ENCODE measurements around the gene LIN9. TPM values are rescaled to one million over a fixed set of nuclear protein-coding genes. Genes with fewer than 3 reads are reported as not detected.

The LIN9 gene
- total RNA-seq, 2 donors from 2014 or later, result 11.3 to 13.2 TPM

- Mint-ChIP-seq H3K36me3 (ENCODE audit: insufficient read depth in 2 of 2) (peaks cover 3 to 7% of the 10 kb centered on the region in 2 donors), H3K27me3 (ENCODE audit: low read depth) (no peaks in the 10 kb centered on the region), H3K9me3 (peaks cover 4 to 8% of the 10 kb centered on the region in 2 donors), H3K27ac (peak overlapping the region; percentile 19), H3K4me3 (peak overlapping the region in 1 of 2 donors; percentile 34), H3K4me1 (ENCODE audit: low read depth) (peaks cover 19% of the 10 kb centered on the region)
- DNase-seq, result no peak
- ATAC-seq (replicated peaks in 1 of 2), result peak in 1 of 2 donors; percentile 61
These were observed 28.4 kb upstream of the LIN9 start for GRCh38 chr1:226337276-226337875.

GRCh38 chr1:226335661-226336060 is 26.7 kb upstream of the LIN9 start:
- no peaks in the 10 kb centered on the region for H3K27me3 Mint-ChIP-seq (ENCODE audit: low read depth)
- no peak for ATAC-seq (replicated peaks in 1 of 2)

GRCh38 chr1:226332947-226333346 is 24.0 kb upstream of the LIN9 start:
- H3K27me3 Mint-ChIP-seq (ENCODE audit: low read depth), result no peaks in the 10 kb centered on the region
- H3K4me1 Mint-ChIP-seq (ENCODE audit: low read depth), result peaks cover 17% of the 10 kb centered on the region
- DNase-seq (no peak), ATAC-seq (replicated peaks in 1 of 2) (no peak)
- H3K27ac Mint-ChIP-seq, result no peak overlapping the region
- H3K9me3 Mint-ChIP-seq, result no peaks in the 10 kb centered on the region
- peak overlapping the region; percentile 58 to 68 for H3K4me3 Mint-ChIP-seq
- no peaks in the 10 kb centered on the region for H3K36me3 Mint-ChIP-seq (ENCODE audit: insufficient read depth in 2 of 2)

More at GRCh38 chr1:226335661-226336060, 26.7 kb upstream of the LIN9 start:
- Mint-ChIP-seq H3K9me3 (peaks cover 4 to 6% of the 10 kb centered on the region in 2 donors), H3K27ac (no peak overlapping the region), H3K4me1 (ENCODE audit: low read depth) (peaks cover 19% of the 10 kb centered on the region), H3K36me3 (ENCODE audit: insufficient read depth in 2 of 2) (peaks cover 3 to 5% of the 10 kb centered on the region in 2 donors), H3K4me3 (no peak overlapping the region)
- DNase-seq, result no peak

DNA sequence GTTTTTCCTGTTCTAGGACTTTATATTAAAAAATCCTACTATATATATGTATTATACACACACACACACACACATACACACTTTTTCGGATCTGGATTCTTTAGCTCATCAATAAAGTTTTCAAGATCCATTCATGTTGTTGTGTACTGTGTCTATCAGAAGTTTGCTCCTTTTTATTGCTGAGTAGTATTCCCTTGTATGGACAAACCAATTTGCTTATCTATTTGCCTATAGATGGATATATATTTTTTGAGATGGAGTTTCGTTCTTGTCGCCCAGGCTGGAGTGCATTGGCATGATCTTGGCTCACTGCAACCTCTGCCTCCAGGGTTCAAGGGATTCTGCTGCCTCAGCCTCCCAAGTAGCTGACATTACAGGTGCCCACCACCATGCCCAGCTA is 20.3 kb upstream of the LIN9 start:
- ATAC-seq (replicated peaks in 1 of 2) (no peak), DNase-seq (no peak)
- Mint-ChIP-seq H3K27me3 (ENCODE audit: low read depth) (no peaks in the 10 kb centered on the region), H3K27ac (no peak overlapping the region), H3K4me3 (no peak overlapping the region), H3K4me1 (ENCODE audit: low read depth) (peaks cover 7% of the 10 kb centered on the region), H3K36me3 (ENCODE audit: insufficient read depth in 2 of 2) (no peaks in the 10 kb centered on the region), H3K9me3 (no peaks in the 10 kb centered on the region)

- Mint-ChIP-seq H3K27ac (no peak overlapping the region), H3K27me3 (ENCODE audit: low read depth) (no peaks in the 10 kb centered on the region), H3K4me3 (no peak overlapping the region), H3K4me1 (ENCODE audit: low read depth) (no peaks in the 10 kb centered on the region), H3K36me3 (ENCODE audit: insufficient read depth in 2 of 2) (no peaks in the 10 kb centered on the region), H3K9me3 (no peaks in the 10 kb centered on the region)
- no peak for ATAC-seq (replicated peaks in 1 of 2)
- DNase-seq, result no peak
These were observed 18.8 kb upstream of the LIN9 start for GRCh38 chr1:226327761-226328162.

DNA sequence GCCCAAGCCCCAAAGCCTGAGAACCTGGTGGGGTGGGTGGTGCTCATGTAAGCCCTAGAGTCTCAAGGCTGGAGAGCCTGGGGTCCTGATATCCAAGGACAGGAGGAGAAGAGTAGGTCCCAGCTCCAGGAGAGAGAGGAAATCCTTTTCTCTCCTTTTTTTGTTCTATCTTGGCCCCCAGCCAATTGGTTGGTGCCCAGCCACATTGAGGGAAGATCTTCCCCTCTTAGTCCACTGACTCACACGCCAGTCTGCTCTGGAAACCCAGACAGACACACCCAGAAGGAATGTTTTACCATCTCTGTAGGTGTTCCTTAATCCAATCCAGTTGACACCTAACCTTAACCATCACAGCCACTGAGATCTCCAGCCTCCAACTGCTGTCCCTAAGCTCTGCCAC is 16.2 kb upstream of the LIN9 start:
- no peak overlapping the region for H3K27ac Mint-ChIP-seq
- no peak for DNase-seq
- H3K4me1 Mint-ChIP-seq (ENCODE audit: low read depth), result no peaks in the 10 kb centered on the region
- H3K36me3 Mint-ChIP-seq (ENCODE audit: insufficient read depth in 2 of 2), result peaks cover 0 to 2% of the 10 kb centered on the region in 2 donors
- no peak for ATAC-seq (replicated peaks in 1 of 2)
- H3K9me3 Mint-ChIP-seq, result no peaks in the 10 kb centered on the region
- H3K4me3 Mint-ChIP-seq, result no peak overlapping the region
- no peaks in the 10 kb centered on the region for H3K27me3 Mint-ChIP-seq (ENCODE audit: low read depth)

GRCh38 chr1:226324479-226324878 is 15.5 kb upstream of the LIN9 start:
- Mint-ChIP-seq H3K27me3 (ENCODE audit: low read depth) (no peaks in the 10 kb centered on the region), H3K36me3 (ENCODE audit: insufficient read depth in 2 of 2) (peaks cover 0 to 2% of the 10 kb centered on the region in 2 donors), H3K27ac (no peak overlapping the region), H3K4me1 (ENCODE audit: low read depth) (no peaks in the 10 kb centered on the region), H3K9me3 (no peaks in the 10 kb centered on the region), H3K4me3 (no peak overlapping the region)
- no peak for DNase-seq
- no peak for ATAC-seq (replicated peaks in 1 of 2)

GRCh38 chr1:226322986-226323385 is 14.0 kb upstream of the LIN9 start:
- no peak overlapping the region for H3K4me3 Mint-ChIP-seq
- ATAC-seq (replicated peaks in 1 of 2) (no peak), DNase-seq (no peak)
- H3K27ac Mint-ChIP-seq, result no peak overlapping the region
- H3K36me3 Mint-ChIP-seq (ENCODE audit: insufficient read depth in 2 of 2), result peaks cover 0 to 2% of the 10 kb centered on the region in 2 donors
- H3K27me3 Mint-ChIP-seq (ENCODE audit: low read depth), result peaks cover 3% of the 10 kb centered on the region
- no peaks in the 10 kb centered on the region for H3K9me3 Mint-ChIP-seq
- no peaks in the 10 kb centered on the region for H3K4me1 Mint-ChIP-seq (ENCODE audit: low read depth)

- DNase-seq, result no peak
- H3K27me3 Mint-ChIP-seq (ENCODE audit: low read depth), result peaks cover 8% of the 10 kb centered on the region
- no peak overlapping the region for H3K4me3 Mint-ChIP-seq
- no peaks in the 10 kb centered on the region for H3K4me1 Mint-ChIP-seq (ENCODE audit: low read depth)
- no peak overlapping the region for H3K27ac Mint-ChIP-seq
- ATAC-seq (replicated peaks in 1 of 2), result no peak
- peaks cover 0 to 2% of the 10 kb centered on the region in 2 donors for H3K36me3 Mint-ChIP-seq (ENCODE audit: insufficient read depth in 2 of 2)
- H3K9me3 Mint-ChIP-seq, result no peaks in the 10 kb centered on the region
These were observed 12.0 kb upstream of the LIN9 start for GRCh38 chr1:226320930-226321329.

DNA sequence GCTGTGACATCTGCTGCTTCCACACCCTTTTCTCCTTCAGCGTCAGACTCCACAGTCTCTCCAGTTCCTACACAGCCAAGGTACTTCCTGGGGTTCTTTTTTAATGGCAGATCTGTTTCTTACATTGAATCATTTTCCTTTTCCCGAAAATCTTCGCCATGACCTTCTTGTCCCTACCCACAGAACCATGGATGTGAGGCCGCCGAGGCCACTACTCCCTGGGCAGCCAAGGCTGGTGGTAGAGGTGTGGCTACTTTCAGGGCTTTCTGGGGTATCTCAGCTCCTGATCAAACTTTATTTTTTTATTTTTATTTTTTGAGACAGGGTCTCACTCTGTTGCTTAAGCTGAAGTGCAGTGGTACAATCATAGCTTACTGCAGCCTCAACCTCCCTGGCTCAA is 9.5 kb upstream of the LIN9 start:
- ATAC-seq (replicated peaks in 1 of 2) (no peak), DNase-seq (no peak)
- Mint-ChIP-seq H3K9me3 (no peaks in the 10 kb centered on the region), H3K36me3 (ENCODE audit: insufficient read depth in 2 of 2) (peaks cover 0 to 2% of the 10 kb centered on the region in 2 donors), H3K27me3 (ENCODE audit: low read depth) (peaks cover 24% of the 10 kb centered on the region), H3K4me1 (ENCODE audit: low read depth) (no peaks in the 10 kb centered on the region), H3K4me3 (no peak overlapping the region), H3K27ac (no peak overlapping the region)

- no peaks in the 10 kb centered on the region for H3K36me3 Mint-ChIP-seq (ENCODE audit: insufficient read depth in 2 of 2)
- H3K4me3 Mint-ChIP-seq, result no peak overlapping the region
- no peak for ATAC-seq (replicated peaks in 1 of 2)
- H3K9me3 Mint-ChIP-seq, result no peaks in the 10 kb centered on the region
- DNase-seq, result no peak
- peaks cover 8% of the 10 kb centered on the region for H3K4me1 Mint-ChIP-seq (ENCODE audit: low read depth)
- H3K27ac Mint-ChIP-seq, result no peak overlapping the region
- H3K27me3 Mint-ChIP-seq (ENCODE audit: low read depth), result peaks cover 49% of the 10 kb centered on the region
These were observed 5.1 kb upstream of the LIN9 start for GRCh38 chr1:226314055-226314454.

DNA sequence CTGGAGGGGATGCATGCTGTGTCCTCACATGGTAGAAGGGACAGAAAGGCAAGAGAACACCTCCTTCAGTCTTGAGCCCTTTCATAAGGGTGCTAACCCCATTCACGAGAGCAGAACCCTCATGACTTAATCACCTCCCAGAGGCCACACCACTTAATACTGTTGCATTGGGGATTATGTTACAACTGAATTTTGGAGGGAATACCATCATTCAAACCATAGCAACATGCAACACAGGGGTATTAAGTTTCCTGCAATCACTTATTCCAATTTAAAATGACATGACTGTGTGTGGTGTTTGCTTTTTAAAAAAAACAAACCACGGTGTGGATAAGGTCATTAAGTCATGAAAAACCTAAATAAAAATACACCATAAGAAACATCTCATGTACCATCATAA is 3.1 kb upstream of the LIN9 start:
- Mint-ChIP-seq H3K4me3 (no peak overlapping the region), H3K4me1 (ENCODE audit: low read depth) (peaks cover 12% of the 10 kb centered on the region), H3K27me3 (ENCODE audit: low read depth) (peaks cover 41% of the 10 kb centered on the region), H3K9me3 (no peaks in the 10 kb centered on the region), H3K27ac (no peak overlapping the region), H3K36me3 (ENCODE audit: insufficient read depth in 2 of 2) (no peaks in the 10 kb centered on the region)
- DNase-seq, result no peak
- ATAC-seq (replicated peaks in 1 of 2), result no peak

DNA sequence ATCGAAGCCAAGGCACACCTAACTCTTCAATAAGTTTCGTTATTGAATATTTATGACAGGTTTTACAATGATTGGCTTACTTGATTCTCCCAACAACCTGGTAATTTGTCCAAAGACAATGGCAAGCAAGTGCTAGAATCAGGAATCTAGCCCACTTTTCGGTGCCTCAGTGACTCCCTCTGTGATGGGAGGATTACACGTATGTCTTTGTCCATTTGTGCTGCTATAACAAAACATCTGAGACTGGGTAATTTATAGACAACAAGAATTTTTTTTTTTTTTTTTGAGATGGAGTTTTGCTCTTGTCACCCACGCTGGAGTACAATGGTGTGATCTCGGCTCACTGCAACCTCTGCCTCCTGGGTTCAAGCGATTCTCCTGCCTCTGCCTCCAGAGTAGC is 2.4 kb upstream of the LIN9 start:
- ATAC-seq (replicated peaks in 1 of 2) (no peak), DNase-seq (no peak)
- H3K36me3 Mint-ChIP-seq (ENCODE audit: insufficient read depth in 2 of 2), result no peaks in the 10 kb centered on the region
- H3K4me1 Mint-ChIP-seq (ENCODE audit: low read depth), result peaks cover 13% of the 10 kb centered on the region
- H3K27ac Mint-ChIP-seq, result no peak overlapping the region
- no peak overlapping the region for H3K4me3 Mint-ChIP-seq
- no peaks in the 10 kb centered on the region for H3K9me3 Mint-ChIP-seq
- H3K27me3 Mint-ChIP-seq (ENCODE audit: low read depth), result peaks cover 41% of the 10 kb centered on the region

- Mint-ChIP-seq H3K27ac (no peak overlapping the region), H3K4me3 (peak overlapping the region in 1 of 2 donors; percentile 76)
- ATAC-seq (replicated peaks in 1 of 2), result no peak
These were observed 1.8 kb upstream of the LIN9 start for GRCh38 chr1:226310637-226311195.

More at GRCh38 chr1:226310637-226311195, 1.8 kb upstream of the LIN9 start:
- Mint-ChIP-seq H3K36me3 (ENCODE audit: insufficient read depth in 2 of 2) (no peaks in the 10 kb centered on the region), H3K4me1 (ENCODE audit: low read depth) (peaks cover 19% of the 10 kb centered on the region), H3K9me3 (no peaks in the 10 kb centered on the region), H3K27me3 (ENCODE audit: low read depth) (peaks cover 39% of the 10 kb centered on the region)
- DNase-seq, result no peak
